CD14-positive monocyte (primary cell): Measurements from ENCODE around the gene NPPA. TPM values are rescaled to one million over a fixed set of nuclear protein-coding genes. Genes with fewer than 3 reads are reported as not detected.
A peak's percentile ranks its signal among the peaks of the same experiment; 100 is the strongest.

Experiments
- DNase-seq, 3 donors: peaks; one replicate each; pipeline ENCODE4 v3.0.0-alpha.2; 2011 to 2022
- H2AFZ ChIP-seq: 2 replicates; pipeline ENCODE4 v1.6.0; 2012; ENCODE audit warnings: mild to moderate bottlenecking, low read depth, low read length, inconsistent platforms; ENCODE audit not compliant: insufficient read depth, poor library complexity, severe bottlenecking
- H3K27ac ChIP-seq, 2 donors: 1 replicate in 1 of 2; 2 replicates in 1 of 2; pipeline ENCODE4 v1.5.1; 2012 to 2013; ENCODE audit warnings: low read length in 2 of 2, control low read depth in 1 of 2, inconsistent platforms in 1 of 2, low read depth in 1 of 2, mild to moderate bottlenecking in 1 of 2
- H3K27me3 ChIP-seq, 2 donors: one replicate each; pipeline versions ENCODE4 v1.6.0 to v1.6.1; 2011 to 2013; ENCODE audit warnings: low read length in 2 of 2; ENCODE audit not compliant: control insufficient read depth in 2 of 2, insufficient read depth in 2 of 2
- H3K36me3 ChIP-seq, 2 donors: replicated peaks in 1 of 2; 1 replicate in 1 of 2; 2 replicates in 1 of 2; pipeline versions ENCODE4 v1.5.1 to v1.6.1; 2012 to 2013; ENCODE audit warnings: low read length in 2 of 2, control low read depth in 1 of 2, inconsistent platforms in 1 of 2, mild to moderate bottlenecking in 1 of 2; ENCODE audit not compliant: insufficient read depth in 2 of 2, control insufficient read depth in 1 of 2
- H3K4me1 ChIP-seq, 2 donors: 1 replicate in 1 of 2; 2 replicates in 1 of 2; pipeline versions ENCODE4 v1.5.1 to v1.6.1; 2012 to 2013; ENCODE audit warnings: low read length in 2 of 2, control low read depth in 1 of 2, inconsistent platforms in 1 of 2, mild to moderate bottlenecking in 1 of 2, moderate library complexity in 1 of 2; ENCODE audit not compliant: insufficient read depth in 2 of 2, control insufficient read depth in 1 of 2
- H3K4me2 ChIP-seq: replicated peaks from 2 replicates; pipeline ENCODE3; 2012; ENCODE audit warnings: low read length, moderate library complexity, mild to moderate bottlenecking; ENCODE audit not compliant: poor library complexity, severe bottlenecking; ENCODE audit errors: extremely low read depth
- H3K4me3 ChIP-seq, 3 experiments: fragments of 200-600 bp in 1 of 3; sonication (generic) in 1 of 3; replicated peaks in 1 of 3; 1 replicate in 2 of 3; 2 replicates in 1 of 3; pipeline ENCODE4 v1.5.1; 2011 to 2013; ENCODE audit warnings: low read length in 3 of 3, mild to moderate bottlenecking in 3 of 3, control low read depth in 2 of 3, low read depth in 2 of 3, inconsistent platforms in 1 of 3, moderate library complexity in 1 of 3
- H3K79me2 ChIP-seq: 2 replicates; pipeline ENCODE4 v1.6.0; 2012; ENCODE audit warnings: mild to moderate bottlenecking, control low read depth, inconsistent platforms, low read length, moderate library complexity; ENCODE audit not compliant: insufficient read depth
- H3K9ac ChIP-seq: 2 replicates; pipeline ENCODE4 v1.6.0; 2017; ENCODE audit warnings: low read length, mild to moderate bottlenecking; ENCODE audit not compliant: insufficient read depth, poor library complexity, severe bottlenecking
- H3K9me3 ChIP-seq, 2 donors: replicated peaks in 1 of 2; 1 replicate in 1 of 2; 2 replicates in 1 of 2; pipeline versions ENCODE4 v1.5.1 to v1.6.1; 2012 to 2013; ENCODE audit warnings: low read length in 2 of 2, control low read depth in 1 of 2; ENCODE audit not compliant: control insufficient read depth in 1 of 2, insufficient read depth in 1 of 2
- H4K20me1 ChIP-seq: 2 replicates; pipeline ENCODE4 v1.6.0; 2012; ENCODE audit warnings: mild to moderate bottlenecking, low read length, control low read depth, moderate library complexity; ENCODE audit not compliant: insufficient read depth
- H3K27ac Mint-ChIP-seq, 7 donors: one replicate each; pipeline ENCODE4 v1.8.0; 2020; ENCODE audit warnings: mild to moderate bottlenecking in 7 of 7, mixed read lengths in 7 of 7, moderate library complexity in 6 of 7, inconsistent platforms in 2 of 7
- H3K27me3 Mint-ChIP-seq, 3 donors: one replicate each; pipeline ENCODE4 v1.8.0; 2021 to 2022; ENCODE audit warnings: low read depth in 3 of 3, mild to moderate bottlenecking in 3 of 3, mixed read lengths in 3 of 3, moderate library complexity in 3 of 3, inconsistent platforms in 1 of 3
- H3K36me3 Mint-ChIP-seq, 2 donors: one replicate each; pipeline ENCODE4 v1.8.0; 2020; ENCODE audit warnings: mixed read lengths in 2 of 2, inconsistent platforms in 1 of 2, mild to moderate bottlenecking in 1 of 2
- H3K4me1 Mint-ChIP-seq: one replicate; pipeline ENCODE4 v1.8.0; 2020; ENCODE audit warnings: mild to moderate bottlenecking, mixed read lengths
- H3K4me3 Mint-ChIP-seq, 2 donors: one replicate each; pipeline ENCODE4 v1.8.0; 2020; ENCODE audit warnings: mild to moderate bottlenecking in 2 of 2, mixed read lengths in 2 of 2, moderate library complexity in 1 of 2
- H3K9me3 Mint-ChIP-seq, 7 donors: one replicate each; pipeline ENCODE4 v1.8.0; 2020 to 2022; ENCODE audit warnings: mixed read lengths in 7 of 7, mild to moderate bottlenecking in 6 of 7, moderate library complexity in 6 of 7, inconsistent platforms in 2 of 7
- CTCF ChIP-seq: fragments of 200-600 bp; IDR thresholded peaks from one replicate; pipeline ENCODE4 v1.8.0; 2022; ENCODE audit warnings: antibody characterized with exemption, mild to moderate bottlenecking
- WGBS: methylation state at CpG from one replicate; pipeline ENCODE4 v1.1.5; 2013; ENCODE audit warnings: missing lambda C conversion rate; ENCODE audit not compliant: insufficient coverage; 5-methylcytosine and 5-hydroxymethylcytosine counted together
- intact Hi-C, 2 donors: fragments of 100-400 bp; cut with micrococcal nuclease; formaldehyde crosslinking; loops; one replicate each; pipeline versions ENCODE4 v1.15.0 to v1.15.1; 2023
- polyA plus RNA-seq, 3 donors: library from polyadenylated mRNA; depleted of rRNA in 1 of 3; unstranded in 2 of 3; stranded (reverse) in 1 of 3; fragments of 300-500 nt in 2 of 3; fragments of >200 nt in 1 of 3; fragmentation: Illumina TruSeq in 2 of 3; gene quantifications; 1 replicate in 2 of 3; 2 replicates in 1 of 3; pipeline ENCODE4 v1.2.3, GENCODE V29; 2012 to 2021

Gene NPPA
- polyA plus RNA-seq, 3 donors, result not detected

- H3K4me1 ChIP-seq, result peaks cover 36 to 42% of the 10 kb centered on the region in 2 donors
- no peak overlapping the region for H3K9ac ChIP-seq
- peaks cover 20% of the 10 kb centered on the region for H4K20me1 ChIP-seq
- intact Hi-C loops, result no loop called here
- no peaks in the 10 kb centered on the region for H3K79me2 ChIP-seq
- TF ChIP-seq CTCF, result no peak
- peaks cover 26 to 54% of the 10 kb centered on the region in 2 donors for H3K36me3 ChIP-seq
- H2AFZ ChIP-seq, result no peak overlapping the region
- peaks cover 60 to 66% of the 10 kb centered on the region in 2 donors for H3K36me3 Mint-ChIP-seq
- H3K27ac ChIP-seq, result no peak overlapping the region
- peaks cover 40% of the 10 kb centered on the region for H3K4me1 Mint-ChIP-seq
- H3K9me3 ChIP-seq, result no peaks in the 10 kb centered on the region
- peaks cover 0 to 1% (median 0%) of the 10 kb centered on the region in 3 donors for H3K27me3 Mint-ChIP-seq
- H3K4me3 Mint-ChIP-seq, result no peak overlapping the region
- no peaks in the 10 kb centered on the region for H3K9me3 Mint-ChIP-seq
- DNase-seq, result no peak
- no peak overlapping the region for H3K4me2 ChIP-seq
- no peak overlapping the region for H3K27ac Mint-ChIP-seq
- no peaks in the 10 kb centered on the region for H3K27me3 ChIP-seq
- WGBS, result no CpG with 5 or more reads among the region's 5 CpGs
- H3K4me3 ChIP-seq, result no peak overlapping the region
These were observed 1.8 kb downstream of the NPPA start for GRCh38 chr1:11845641-11846335.

GRCh38 chr1:11842154-11843041 is 5.2 kb downstream of the NPPA start:
- H3K4me2 ChIP-seq, result peak overlapping the region; percentile 62
- H3K9me3 Mint-ChIP-seq, result no peaks in the 10 kb centered on the region
- H3K27me3 ChIP-seq, result no peaks in the 10 kb centered on the region
- peaks cover 42% of the 10 kb centered on the region for H3K4me1 Mint-ChIP-seq
- peak overlapping the region in 6 of 7 donors; percentile 46 to 85 (median 74) for H3K27ac Mint-ChIP-seq
- H3K9ac ChIP-seq, result no peak overlapping the region
- peaks cover 30% of the 10 kb centered on the region for H4K20me1 ChIP-seq
- no peaks in the 10 kb centered on the region for H3K27me3 Mint-ChIP-seq
- no peak overlapping the region for H2AFZ ChIP-seq
- WGBS, result 5% methylated on average over 15 of the region's 19 CpGs
- no peak for TF ChIP-seq CTCF
- H3K9me3 ChIP-seq, result no peaks in the 10 kb centered on the region
- H3K79me2 ChIP-seq, result no peaks in the 10 kb centered on the region
- peak overlapping the region; percentile 56 to 76 for H3K27ac ChIP-seq
- peaks cover 56 to 78% of the 10 kb centered on the region in 2 donors for H3K36me3 ChIP-seq
- peaks cover 36 to 41% of the 10 kb centered on the region in 2 donors for H3K4me1 ChIP-seq
- DNase-seq, result peak; percentile 41 to 69 (median 57)
- H3K4me3 Mint-ChIP-seq, result peak overlapping the region; percentile 40 to 42
- intact Hi-C loops, result no loop called here
- peak overlapping the region in 1 of 3 experiments; percentile 59 for H3K4me3 ChIP-seq
- peaks cover 80 to 89% of the 10 kb centered on the region in 2 donors for H3K36me3 Mint-ChIP-seq
